ENCODE data around the gene A1BG. TPM values are rescaled to one million over a fixed set of nuclear protein-coding genes. Genes with fewer than 3 reads are reported as not detected.

Gene A1BG
- polyA plus RNA-seq, 3 donors: 30.2 to 54.5 (median 35.3) TPM

DNA sequence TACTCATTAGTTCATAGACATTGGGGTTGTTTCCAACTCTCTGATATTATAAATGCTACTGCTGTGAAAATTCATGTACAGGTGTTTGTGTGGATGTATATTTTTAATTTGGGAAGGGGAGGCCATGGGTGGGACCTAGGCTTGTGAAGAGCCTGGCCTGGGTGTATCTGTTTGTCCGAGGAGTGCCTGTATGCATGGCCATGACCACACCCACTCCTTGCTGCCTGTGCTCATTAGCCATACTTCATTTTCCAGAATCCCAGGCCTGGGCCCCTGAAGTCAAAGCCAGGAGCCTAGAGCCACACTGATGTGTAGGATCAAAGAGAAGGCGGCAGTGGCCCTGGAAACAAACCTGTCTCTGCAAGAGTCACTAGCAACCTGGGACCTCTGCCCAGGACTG lies 37.7 kb downstream of the A1BG start:
- Histone ChIP-seq H3K27me3 (ENCODE audit: control insufficient read depth in 2 of 2, insufficient read depth in 2 of 2, low read length in 2 of 2) (no peaks in the 10 kb centered on the region), H3K9ac (ENCODE audit: insufficient read depth, low read length, poor library complexity, severe bottlenecking) (no peak overlapping the region), H3K36me3 (replicated peaks in 1 of 2; ENCODE audit: control insufficient read depth in 1 of 2, insufficient read depth in 2 of 2, low read length in 2 of 2) (peaks cover 26 to 51% of the 10 kb centered on the region in 2 donors), H3K4me1 (ENCODE audit: control insufficient read depth in 1 of 2, insufficient read depth in 2 of 2, low read length in 2 of 2) (no peaks in the 10 kb centered on the region), H3K4me3 (replicated peaks in 1 of 3; ENCODE audit: low read depth in 2 of 3, low read length in 3 of 3) (no peak overlapping the region), H3K9me3 (replicated peaks in 1 of 2; ENCODE audit: control insufficient read depth in 1 of 2, insufficient read depth in 1 of 2, low read length in 2 of 2) (peaks cover 26 to 44% of the 10 kb centered on the region in 2 donors), H3K79me2 (ENCODE audit: insufficient read depth, low read length) (no peaks in the 10 kb centered on the region), H2AFZ (ENCODE audit: insufficient read depth, low read depth, low read length, poor library complexity, severe bottlenecking) (no peak overlapping the region), H3K27ac (ENCODE audit: low read depth in 1 of 2, low read length in 2 of 2) (no peak overlapping the region), H3K4me2 (replicated peaks; ENCODE audit: extremely low read depth, low read length, poor library complexity, severe bottlenecking) (no peak overlapping the region), H4K20me1 (ENCODE audit: insufficient read depth, low read length) (no peaks in the 10 kb centered on the region)
- no peak overlapping the region for H3K4me3 Mint-ChIP-seq
- intact Hi-C loops (cut with micrococcal nuclease): no loop called here
- peaks cover 22 to 35% (median 30%) of the 10 kb centered on the region in 7 donors for H3K9me3 Mint-ChIP-seq
- WGBS (ENCODE audit: insufficient coverage): 91% methylated on average over 1 of the region's 2 CpGs
- no peak for DNase-seq
- H3K36me3 Mint-ChIP-seq: peaks cover 38 to 55% of the 10 kb centered on the region in 2 donors
- no peak for TF ChIP-seq CTCF (IDR thresholded peaks at IDR 0.05)
- H3K4me1 Mint-ChIP-seq: no peaks in the 10 kb centered on the region
- no peak overlapping the region for H3K27ac Mint-ChIP-seq
- peaks cover 0 to 5% (median 2%) of the 10 kb centered on the region in 3 donors for H3K27me3 Mint-ChIP-seq (ENCODE audit: low read depth in 3 of 3)

GRCh38 chr19:58311345-58311865 lies 41.9 kb downstream of the A1BG start:
- Histone ChIP-seq H3K27ac (ENCODE audit: low read depth in 1 of 2, low read length in 2 of 2) (no peak overlapping the region), H3K9ac (ENCODE audit: insufficient read depth, low read length, poor library complexity, severe bottlenecking) (no peak overlapping the region), H3K4me3 (replicated peaks in 1 of 3; ENCODE audit: low read depth in 2 of 3, low read length in 3 of 3) (no peak overlapping the region), H3K4me2 (replicated peaks; ENCODE audit: extremely low read depth, low read length, poor library complexity, severe bottlenecking) (no peak overlapping the region), H3K9me3 (replicated peaks in 1 of 2; ENCODE audit: control insufficient read depth in 1 of 2, insufficient read depth in 1 of 2, low read length in 2 of 2) (peaks cover 49 to 58% of the 10 kb centered on the region in 2 donors), H3K36me3 (replicated peaks in 1 of 2; ENCODE audit: control insufficient read depth in 1 of 2, insufficient read depth in 2 of 2, low read length in 2 of 2) (peaks cover 52 to 89% of the 10 kb centered on the region in 2 donors), H3K79me2 (ENCODE audit: insufficient read depth, low read length) (peaks cover 24% of the 10 kb centered on the region), H3K4me1 (ENCODE audit: control insufficient read depth in 1 of 2, insufficient read depth in 2 of 2, low read length in 2 of 2) (peaks cover 0 to under 1% of the 10 kb centered on the region in 2 donors), H4K20me1 (ENCODE audit: insufficient read depth, low read length) (no peaks in the 10 kb centered on the region), H2AFZ (ENCODE audit: insufficient read depth, low read depth, low read length, poor library complexity, severe bottlenecking) (no peak overlapping the region), H3K27me3 (ENCODE audit: control insufficient read depth in 2 of 2, insufficient read depth in 2 of 2, low read length in 2 of 2) (no peaks in the 10 kb centered on the region)
- intact Hi-C loops (cut with micrococcal nuclease): no loop called here
- no peak overlapping the region for H3K27ac Mint-ChIP-seq
- H3K4me3 Mint-ChIP-seq: no peak overlapping the region
- WGBS (ENCODE audit: insufficient coverage): 94% methylated on average over 3 of the region's 7 CpGs
- H3K9me3 Mint-ChIP-seq: peaks cover 33 to 55% (median 47%) of the 10 kb centered on the region in 7 donors
- peaks cover 0 to 2% (median 1%) of the 10 kb centered on the region in 3 donors for H3K27me3 Mint-ChIP-seq (ENCODE audit: low read depth in 3 of 3)
- DNase-seq: no peak
- no peak for TF ChIP-seq CTCF (IDR thresholded peaks at IDR 0.05)
- H3K4me1 Mint-ChIP-seq: peaks cover 2% of the 10 kb centered on the region
- H3K36me3 Mint-ChIP-seq: peaks cover 76 to 96% of the 10 kb centered on the region in 2 donors
